OCI-LY3 (cell line): ENCODE results near the gene LIMD2.

Source experiments
- CTCF ChIP-seq: fragments of 200-600, 300-600 bp; sonication (generic); IDR thresholded peaks from 2 replicates; pipeline ENCODE4 v1.5.1; 2014; ENCODE audit warnings: antibody characterized with exemption, low read length, low read depth
- EZH2phosphoT487 ChIP-seq: fragments of 200-600 bp; shearing (Covaris generic); IDR thresholded peaks from 2 replicates; pipeline ENCODE4 v1.6.1; 2018; ENCODE audit warnings: antibody characterized with exemption, mixed run types, low read depth

DNA sequence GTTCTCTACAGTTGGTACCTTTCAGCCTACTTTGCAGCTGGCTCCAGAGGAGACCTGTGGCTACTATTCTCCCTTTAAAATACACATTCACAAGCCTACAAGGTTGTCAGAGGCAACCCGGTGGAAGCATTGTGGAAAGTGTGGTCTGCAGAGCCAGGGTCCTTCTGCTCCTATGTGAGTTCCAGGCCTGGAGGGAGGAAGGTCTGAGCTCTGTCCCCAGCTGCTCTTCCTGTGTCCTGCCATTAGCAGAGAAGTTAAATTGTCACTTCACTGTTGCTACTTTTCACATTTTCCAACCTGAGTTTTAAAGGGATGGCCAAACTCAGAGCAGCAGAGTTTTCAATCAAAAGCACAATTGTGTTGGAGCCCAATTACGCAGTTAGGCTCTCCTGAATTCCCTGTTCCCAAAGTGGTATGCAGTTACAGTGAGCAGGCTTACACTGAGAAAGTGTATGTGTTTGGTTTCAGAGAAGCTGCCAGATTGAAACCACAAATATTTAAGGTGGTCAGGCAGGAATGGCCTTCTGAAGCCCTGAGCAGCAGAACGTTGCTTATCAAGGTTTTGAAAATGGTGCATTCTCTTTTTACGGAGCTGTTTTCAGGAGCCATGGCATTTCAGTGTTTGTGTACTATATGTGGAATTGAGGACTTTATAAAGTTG lies 52.7 kb downstream of the LIMD2 start:
- no peak for TF ChIP-seq CTCF
- no peak for TF ChIP-seq EZH2phosphoT487
